Astrocyte of the spinal cord (primary cell): ENCODE data around the gene ST6GALNAC5.
"Not testable (repeated sequence)": the region's sequence is repeated elsewhere in the genome, so short reads cannot be mapped to it uniquely, and the experiment has no call there.

Experiments used
- DNase-seq: peaks from one replicate; pipeline ENCODE4 v3.0.0; 2011; ENCODE audit warnings: low read depth, low spot score
- H3K4me3 ChIP-seq: 2 replicates; pipeline ENCODE4 v1.5.1; 2011; ENCODE audit warnings: low read depth, mild to moderate bottlenecking, low read length, moderate library complexity
- in situ Hi-C: cut with HindIII; loops from 2 replicates; pipeline ENCODE4 v1.10.0; 2017; ENCODE audit warnings: low sequenced_read_pairs
- TF ChIP-seq, protein P1 (sequence below): IDR thresholded peaks from 2 replicates; pipeline ENCODE4 v1.5.1; 2012; ENCODE audit warnings: low read depth, mild to moderate bottlenecking, low read length, inconsistent platforms

The ST6GALNAC5 gene

GRCh38 chr1:76867342-76868130 is at the start of gene ST6GALNAC5:
Gene ST6GALNAC5 (plus strand): TSS chr1:76867480.
- peak within 1 kb of the TSS; percentile 51 for H3K4me3 ChIP-seq
- in situ Hi-C loops = no loop called here
- TF ChIP-seq, protein P1, sequence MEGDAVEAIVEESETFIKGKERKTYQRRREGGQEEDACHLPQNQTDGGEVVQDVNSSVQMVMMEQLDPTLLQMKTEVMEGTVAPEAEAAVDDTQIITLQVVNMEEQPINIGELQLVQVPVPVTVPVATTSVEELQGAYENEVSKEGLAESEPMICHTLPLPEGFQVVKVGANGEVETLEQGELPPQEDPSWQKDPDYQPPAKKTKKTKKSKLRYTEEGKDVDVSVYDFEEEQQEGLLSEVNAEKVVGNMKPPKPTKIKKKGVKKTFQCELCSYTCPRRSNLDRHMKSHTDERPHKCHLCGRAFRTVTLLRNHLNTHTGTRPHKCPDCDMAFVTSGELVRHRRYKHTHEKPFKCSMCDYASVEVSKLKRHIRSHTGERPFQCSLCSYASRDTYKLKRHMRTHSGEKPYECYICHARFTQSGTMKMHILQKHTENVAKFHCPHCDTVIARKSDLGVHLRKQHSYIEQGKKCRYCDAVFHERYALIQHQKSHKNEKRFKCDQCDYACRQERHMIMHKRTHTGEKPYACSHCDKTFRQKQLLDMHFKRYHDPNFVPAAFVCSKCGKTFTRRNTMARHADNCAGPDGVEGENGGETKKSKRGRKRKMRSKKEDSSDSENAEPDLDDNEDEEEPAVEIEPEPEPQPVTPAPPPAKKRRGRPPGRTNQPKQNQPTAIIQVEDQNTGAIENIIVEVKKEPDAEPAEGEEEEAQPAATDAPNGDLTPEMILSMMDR = peak; percentile 6
- DNase-seq = peak; percentile 16

- no peak for DNase-seq
- TF ChIP-seq, protein P1 = no peak
- in situ Hi-C loops = no loop called here
- no peak overlapping the region for H3K4me3 ChIP-seq
Measured at GRCh38 chr1:76820028-76820427, 47.3 kb upstream of the ST6GALNAC5 start.

GRCh38 chr1:76822961-76823360 is 44.3 kb upstream of the ST6GALNAC5 start:
- H3K4me3 ChIP-seq, in situ Hi-C loops, DNase-seq: not testable (repeated sequence)

DNA sequence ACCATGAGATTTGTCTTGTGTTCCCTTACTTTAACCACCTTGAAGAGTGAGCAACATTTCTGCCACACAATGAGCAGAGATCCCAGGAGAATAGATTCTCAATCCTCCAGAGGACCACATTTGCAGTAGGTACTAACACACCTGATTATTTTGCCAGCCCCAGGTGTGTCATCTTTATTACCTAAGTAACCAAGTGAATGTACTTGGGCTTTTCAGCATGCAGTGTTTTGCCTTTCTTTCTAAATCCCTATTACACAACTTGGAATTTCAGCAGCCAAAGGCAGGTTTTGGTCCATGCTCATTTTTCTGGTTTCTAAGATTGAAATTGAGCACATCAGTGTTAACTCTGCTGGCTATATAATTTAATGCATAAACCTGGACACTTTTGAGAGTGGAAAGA is 43.2 kb upstream of the ST6GALNAC5 start:
- DNase-seq = no peak
- no peak overlapping the region for H3K4me3 ChIP-seq
- in situ Hi-C loops = no loop called here
- TF ChIP-seq, protein P1 = no peak

DNA sequence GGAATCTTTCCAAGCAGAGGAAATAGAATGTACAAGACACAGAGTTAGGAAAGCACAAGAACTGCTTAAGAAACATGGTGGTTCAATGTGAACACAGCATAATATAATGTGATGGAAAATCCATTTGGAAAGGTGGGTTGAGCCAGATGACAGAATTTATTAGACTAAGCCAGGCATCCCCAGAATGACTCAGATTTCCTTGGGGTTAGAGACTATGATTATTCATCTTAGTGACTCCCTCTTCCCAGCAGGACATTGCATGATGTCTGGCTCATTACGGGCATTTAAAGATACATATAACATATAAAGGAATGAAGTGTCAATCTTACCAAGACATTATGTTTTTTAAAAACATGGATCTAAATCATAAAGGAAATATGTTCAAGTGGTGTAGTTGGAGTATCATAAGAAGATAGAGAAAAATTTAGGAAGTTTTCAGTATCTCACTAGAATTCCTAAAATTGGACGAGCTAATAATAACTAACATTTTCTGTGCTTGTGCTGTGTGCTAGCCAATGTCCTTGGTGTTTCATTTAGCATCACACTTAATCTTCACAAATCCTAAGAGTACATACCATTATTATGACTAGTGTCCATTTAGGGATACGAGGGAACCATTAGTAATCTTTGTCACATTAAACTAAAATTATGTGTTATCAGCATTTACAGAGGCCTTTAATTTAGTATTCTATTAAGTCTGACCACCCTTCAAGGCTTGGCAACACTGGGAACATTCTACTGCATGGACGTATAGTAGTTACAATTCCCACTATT is 41.0 kb upstream of the ST6GALNAC5 start:
- H3K4me3 ChIP-seq = no peak overlapping the region
- TF ChIP-seq, protein P1 = no peak
- in situ Hi-C loops = no loop called here
- peak; percentile 70 for DNase-seq

GRCh38 chr1:76827066-76827465 is 40.2 kb upstream of the ST6GALNAC5 start:
- H3K4me3 ChIP-seq = no peak overlapping the region
- TF ChIP-seq, protein P1 = no peak
- in situ Hi-C loops = no loop called here
- DNase-seq = no peak

DNA sequence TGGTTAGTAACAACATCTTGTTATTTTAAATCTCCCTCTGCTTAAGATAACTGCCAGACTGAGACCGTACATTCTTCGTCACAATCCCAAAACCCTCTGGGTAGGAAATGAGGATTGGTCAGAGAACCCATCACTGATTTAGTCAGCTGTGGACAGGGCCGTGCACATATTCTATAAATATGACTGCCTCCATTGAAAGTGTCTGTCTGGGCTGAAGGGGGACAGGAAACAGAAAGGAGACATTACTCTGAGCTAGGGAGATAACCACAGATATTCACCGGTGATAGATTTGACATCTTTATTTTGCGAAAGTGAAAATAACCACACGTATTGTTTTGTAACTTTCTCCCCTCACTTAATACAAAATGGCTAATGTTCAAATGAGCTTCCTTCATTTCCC is 36.9 kb upstream of the ST6GALNAC5 start:
- TF ChIP-seq, protein P1 = no peak
- H3K4me3 ChIP-seq = no peak overlapping the region
- in situ Hi-C loops = no loop called here
- no peak for DNase-seq
